K562 (cell line): ENCODE results near the gene GPATCH3. TPM values are rescaled to one million over a fixed set of nuclear protein-coding genes. Genes with fewer than 3 reads are reported as not detected.

Experiments used
- BCL6 ChIP-seq: fragments of 250-450 bp; sonication (Bioruptor Pico); IDR thresholded peaks from 2 replicates; pipeline ENCODE4 v1.4.0; 2020
- CBX8 ChIP-seq: fragments of 200-600 bp; sonication (generic); IDR thresholded peaks from 2 replicates; pipeline ENCODE4 v1.6.1; 2012; ENCODE audit warnings: borderline replicate concordance, mixed run types, low read depth, mild to moderate bottlenecking, moderate library complexity, mixed read lengths, low read length, control low read depth, inconsistent platforms; ENCODE audit not compliant: poor library complexity, severe bottlenecking; ENCODE audit errors: extremely low read depth
- DMBX1 ChIP-seq: fragments of 250-450 bp; sonication (Bioruptor Pico); IDR thresholded peaks from 2 replicates; pipeline ENCODE4 v1.8.0; 2022; ENCODE audit warnings: inconsistent platforms, mild to moderate bottlenecking, moderate library complexity, borderline replicate concordance
- E4F1 ChIP-seq: fragments of 250-450 bp; sonication (Bioruptor Pico); IDR thresholded peaks from 2 replicates; pipeline ENCODE4 v1.5.0; 2021; ENCODE audit warnings: mild to moderate bottlenecking, borderline replicate concordance
- FUS ChIP-seq: fragments of 200-400 bp; formaldehyde crosslinking; optimal IDR thresholded peaks from 2 replicates; pipeline ENCODE3; 2017; ENCODE audit warnings: low read depth, low read length
- GTF2A2 ChIP-seq: IDR thresholded peaks from 2 replicates; pipeline ENCODE4 v1.6.1; 2016; ENCODE audit warnings: mild to moderate bottlenecking, missing genetic modification characterization, missing compliant biosample characterization
- ILK ChIP-seq: fragments of 450-650 bp; IDR thresholded peaks from 2 replicates; pipeline ENCODE4 v1.6.1; 2016; ENCODE audit warnings: missing genetic modification characterization, low read depth, mild to moderate bottlenecking, missing compliant biosample characterization, moderate library complexity, borderline replicate concordance
- NFRKB ChIP-seq: fragments of 450-650 bp; IDR thresholded peaks from 2 replicates; pipeline ENCODE4 v1.6.1; 2016; ENCODE audit warnings: low read depth
- PRPF4 ChIP-seq: fragments of 200-400 bp; formaldehyde crosslinking; IDR thresholded peaks from one replicate; pipeline ENCODE4 v1.6.1; 2017; ENCODE audit warnings: low read length, low read depth, mild to moderate bottlenecking; ENCODE audit not compliant: insufficient read depth, poor library complexity, severe bottlenecking
- RBM14 ChIP-seq: fragments of 200-400 bp; formaldehyde crosslinking; IDR thresholded peaks from 2 replicates; pipeline ENCODE4 v1.6.1; 2018; ENCODE audit warnings: low read depth, mild to moderate bottlenecking, low read length, moderate library complexity, borderline replicate concordance; ENCODE audit not compliant: insufficient read depth
- SNAPC5 ChIP-seq: fragments of 250-450 bp; sonication (Bioruptor Pico); IDR thresholded peaks from 2 replicates; pipeline ENCODE4 v1.8.0; 2021; ENCODE audit warnings: moderate library complexity, mild to moderate bottlenecking, inconsistent platforms
- THRAP3 ChIP-seq: fragments of 450-650 bp; IDR thresholded peaks from 2 replicates; pipeline ENCODE4 v1.6.1; 2016; ENCODE audit warnings: mild to moderate bottlenecking, inconsistent platforms, borderline replicate concordance
- XRCC3 ChIP-seq: fragments of 450-650 bp; IDR thresholded peaks from 2 replicates; pipeline ENCODE4 v1.6.1; 2017; ENCODE audit warnings: mild to moderate bottlenecking, moderate library complexity
- ZFP30 ChIP-seq: fragments of 250-450 bp; sonication (Bioruptor Pico); IDR thresholded peaks from 2 replicates; pipeline ENCODE4 v1.8.0; 2022; ENCODE audit warnings: moderate library complexity, mild to moderate bottlenecking, inconsistent platforms, borderline replicate concordance
- ZNF121 ChIP-seq: sonication (generic); formaldehyde crosslinking; conservative IDR thresholded peaks from 2 replicates; pipeline ENCODE4 v1.8.0; 2022; ENCODE audit warnings: missing genetic modification reagents
- ZNF282 ChIP-seq: sonication (generic); formaldehyde crosslinking; IDR thresholded peaks from 2 replicates; pipeline ENCODE4 v1.8.1; 2023; ENCODE audit warnings: missing genetic modification reagents
- ZNF3 ChIP-seq: fragments of 250-450 bp; sonication (Bioruptor Pico); IDR thresholded peaks from 2 replicates; pipeline ENCODE4 v1.5.0; 2021; ENCODE audit warnings: mild to moderate bottlenecking, moderate library complexity
- ZNF408 ChIP-seq: fragments of 250-450 bp; sonication (Bioruptor Pico); IDR thresholded peaks from 2 replicates; pipeline ENCODE4 v1.4.0; 2020; ENCODE audit warnings: low read depth, mild to moderate bottlenecking, moderate library complexity
- polyA plus RNA-seq, 8 experiments: library from polyadenylated mRNA; depleted of rRNA in 4 of 8; stranded (reverse) in 5 of 8; unstranded in 3 of 8; fragments of >200 nt; fragmentation: Nextera tagmentation in 2 of 8; fragmentation: Illumina TruSeq in 1 of 8; extraction: Ambion mirVana in 2 of 8; extraction: Trizol in 1 of 8; gene quantifications; 2 replicates each; pipeline versions ENCODE4 v1.2.1 to v1.2.3, GENCODE V29; 2011 to 2014; ENCODE audit warnings: inconsistent platforms in 1 of 8, missing spikeins in 1 of 8
- total RNA-seq, 7 experiments: library from RNA; depleted of rRNA in 6 of 7; stranded (reverse); fragments of >200 nt in 6 of 7; fragmentation: Illumina TruSeq in 2 of 7; extraction: Trizol in 2 of 7; gene quantifications; 2 replicates each; pipeline versions ENCODE4 v1.2.1 to v1.2.3, GENCODE V29; 2011 to 2021; ENCODE audit warnings: low replicate concordance in 1 of 7
- TF ChIP-seq, protein P1 (sequence below): fragments of 450-650 bp; IDR thresholded peaks from 2 replicates; pipeline ENCODE4 v1.6.1; 2016; ENCODE audit warnings: mild to moderate bottlenecking
- TF ChIP-seq, protein P2 (sequence below): sonication (generic); formaldehyde crosslinking; IDR thresholded peaks from 2 replicates; pipeline ENCODE4 v1.8.0; 2022; ENCODE audit warnings: mild to moderate bottlenecking, low read depth, missing genetic modification reagents

GPATCH3 gene
- total and polyA plus RNA-seq, 9 of the 15 experiments (the other 6 are each of a cell fraction or from before 2014, with no cell fraction given) = 1.6 to 23.0 (median 13.3) TPM

DNA sequence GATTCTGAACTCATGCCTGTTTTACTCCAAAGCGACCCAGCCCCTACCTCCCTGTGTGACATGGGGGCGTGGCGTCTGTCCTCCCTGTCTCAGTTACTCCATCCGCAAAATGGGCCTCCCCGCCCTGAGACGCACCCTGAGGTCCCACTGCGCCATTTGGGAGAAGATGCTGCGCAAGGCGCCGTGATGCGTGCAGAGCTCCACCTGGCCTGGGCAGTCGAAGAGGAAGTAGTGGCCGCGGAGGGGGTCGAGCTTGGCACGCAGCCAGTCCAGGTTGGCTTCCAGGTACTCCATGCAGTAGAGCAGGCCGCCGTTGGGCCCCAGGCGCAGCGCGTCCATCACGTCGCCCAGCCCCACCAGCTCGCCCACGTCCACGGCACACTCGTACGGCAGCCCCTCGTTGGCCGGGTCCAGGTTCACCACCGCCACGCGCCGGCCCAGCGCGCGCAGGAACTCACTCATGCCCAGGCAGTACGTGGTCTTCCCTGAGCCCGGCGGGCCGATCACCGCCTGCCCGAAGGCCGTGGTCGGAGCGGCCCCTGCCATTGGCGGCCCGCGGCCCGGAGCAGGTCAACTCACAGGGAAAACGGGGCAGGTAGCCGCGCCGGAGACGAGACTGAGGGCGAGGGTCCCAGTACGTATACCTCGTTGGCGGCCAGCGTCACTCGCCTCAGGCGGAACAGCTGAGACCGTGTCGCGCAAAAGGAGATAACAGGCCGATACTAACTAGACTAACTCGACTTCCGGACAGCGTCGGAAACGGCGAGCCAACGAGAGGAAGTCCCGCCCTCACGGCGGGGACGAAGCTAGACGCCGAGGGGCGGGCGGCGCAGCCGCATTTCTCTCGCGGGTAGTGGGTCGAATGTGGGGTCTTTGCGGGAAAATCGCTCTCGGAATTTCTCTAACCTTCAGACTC lies 10.5 kb downstream of the GPATCH3 start, which contains the start of gene GPN2 (continued):
- TF ChIP-seq ZNF3 (CRISPR knock-in tag) (no peak), DMBX1 (no peak), ZNF282 (CRISPR knock-in tag) (peak; percentile 61; the same call in 1 of the 2 replicates), THRAP3 (no peak), ZFP30 (CRISPR knock-in tag) (no peak), E4F1 (CRISPR knock-in tag) (no peak), SNAPC5 (no peak), CBX8 (no peak), XRCC3 (no peak), NFRKB (no peak), ILK (tag) (no peak), ZNF408 (CRISPR knock-in tag) (no peak), PRPF4 (no peak), BCL6 (CRISPR knock-in tag) (no peak), GTF2A2 (tag) (no peak), RBM14 (no peak), FUS (no peak), ZNF121 (no peak; the same call in 1 of the 2 replicates)
- TF ChIP-seq, protein P1, sequence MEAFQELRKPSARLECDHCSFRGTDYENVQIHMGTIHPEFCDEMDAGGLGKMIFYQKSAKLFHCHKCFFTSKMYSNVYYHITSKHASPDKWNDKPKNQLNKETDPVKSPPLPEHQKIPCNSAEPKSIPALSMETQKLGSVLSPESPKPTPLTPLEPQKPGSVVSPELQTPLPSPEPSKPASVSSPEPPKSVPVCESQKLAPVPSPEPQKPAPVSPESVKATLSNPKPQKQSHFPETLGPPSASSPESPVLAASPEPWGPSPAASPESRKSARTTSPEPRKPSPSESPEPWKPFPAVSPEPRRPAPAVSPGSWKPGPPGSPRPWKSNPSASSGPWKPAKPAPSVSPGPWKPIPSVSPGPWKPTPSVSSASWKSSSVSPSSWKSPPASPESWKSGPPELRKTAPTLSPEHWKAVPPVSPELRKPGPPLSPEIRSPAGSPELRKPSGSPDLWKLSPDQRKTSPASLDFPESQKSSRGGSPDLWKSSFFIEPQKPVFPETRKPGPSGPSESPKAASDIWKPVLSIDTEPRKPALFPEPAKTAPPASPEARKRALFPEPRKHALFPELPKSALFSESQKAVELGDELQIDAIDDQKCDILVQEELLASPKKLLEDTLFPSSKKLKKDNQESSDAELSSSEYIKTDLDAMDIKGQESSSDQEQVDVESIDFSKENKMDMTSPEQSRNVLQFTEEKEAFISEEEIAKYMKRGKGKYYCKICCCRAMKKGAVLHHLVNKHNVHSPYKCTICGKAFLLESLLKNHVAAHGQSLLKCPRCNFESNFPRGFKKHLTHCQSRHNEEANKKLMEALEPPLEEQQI = no peak
- TF ChIP-seq, protein P2, sequence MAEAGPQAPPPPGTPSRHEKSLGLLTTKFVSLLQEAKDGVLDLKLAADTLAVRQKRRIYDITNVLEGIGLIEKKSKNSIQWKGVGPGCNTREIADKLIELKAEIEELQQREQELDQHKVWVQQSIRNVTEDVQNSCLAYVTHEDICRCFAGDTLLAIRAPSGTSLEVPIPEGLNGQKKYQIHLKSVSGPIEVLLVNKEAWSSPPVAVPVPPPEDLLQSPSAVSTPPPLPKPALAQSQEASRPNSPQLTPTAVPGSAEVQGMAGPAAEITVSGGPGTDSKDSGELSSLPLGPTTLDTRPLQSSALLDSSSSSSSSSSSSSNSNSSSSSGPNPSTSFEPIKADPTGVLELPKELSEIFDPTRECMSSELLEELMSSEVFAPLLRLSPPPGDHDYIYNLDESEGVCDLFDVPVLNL = peak; percentile 46; the same call in 1 of the 2 replicates
